IMR-90 (cell line): ENCODE results near the gene CD82. TPM values are rescaled to one million over a fixed set of nuclear protein-coding genes. Genes with fewer than 3 reads are reported as not detected.

ENCODE experiments used
- ATAC-seq: fragments of 200-7000 bp; cut with Tn5 transposase; 2 replicates; pipeline ENCODE4 v1.9.1; 2020; ENCODE audit warnings: low read depth, mild to moderate bottlenecking, moderate library complexity
- BruUV-seq: library from RNA; stranded (reverse); fragments of 400-500 nt; replicated peaks from 2 replicates; lab custom pipeline; 2021; lab: Mats Ljungman, UMichigan
- CTCF ChIA-PET: fragments of 300-600 bp; formaldehyde crosslinking; extraction: SDS; loops from one replicate; lab custom pipeline; 2021; ENCODE audit warnings: antibody characterized with exemption; lab: Yijun Ruan, JAX
- POLR2A ChIA-PET: fragments of 300-600 bp; sonication (Branson Sonifier 250); formaldehyde crosslinking; loops from one replicate; lab custom pipeline; 2022; ENCODE audit warnings: antibody characterized with exemption; ENCODE audit not compliant: unreplicated experiment; lab: Charles Lee
- DNase-seq: peaks from one replicate; pipeline ENCODE4 v3.0.0; 2013
- H2AFZ ChIP-seq: replicated peaks from 2 replicates; pipeline ENCODE3; 2013; ENCODE audit warnings: low read length, mild to moderate bottlenecking; ENCODE audit not compliant: poor library complexity
- H2AK5ac ChIP-seq: 2 replicates; pipeline ENCODE4 v1.6.1; 2013; ENCODE audit warnings: low read depth, low read length, inconsistent platforms
- H2AK9ac ChIP-seq: replicated peaks from 2 replicates; pipeline ENCODE3; 2013; ENCODE audit warnings: mild to moderate bottlenecking, low read depth, low read length, moderate library complexity; ENCODE audit not compliant: poor library complexity
- H2BK120ac ChIP-seq: 2 replicates; pipeline ENCODE4 v1.6.1; 2013; ENCODE audit warnings: low read depth, low read length, inconsistent platforms
- H2BK15ac ChIP-seq: 3 replicates; pipeline ENCODE4 v1.6.1; 2013; ENCODE audit warnings: low read depth, low read length, inconsistent platforms
- H2BK20ac ChIP-seq: 2 replicates; pipeline ENCODE4 v1.6.1; 2013; ENCODE audit warnings: low read depth, mild to moderate bottlenecking, inconsistent platforms, low read length, moderate library complexity
- H2BK5ac ChIP-seq: 2 replicates; pipeline ENCODE4 v1.6.1; 2013; ENCODE audit warnings: mild to moderate bottlenecking, low read depth, low read length, inconsistent platforms; ENCODE audit not compliant: poor library complexity, severe bottlenecking
- H3K14ac ChIP-seq: replicated peaks from 2 replicates; pipeline ENCODE4 v1.6.1; 2013; ENCODE audit warnings: low read depth, low read length, inconsistent platforms
- H3K18ac ChIP-seq: 2 replicates; pipeline ENCODE4 v1.6.1; 2013; ENCODE audit warnings: low read depth, low read length, control low read depth
- H3K23ac ChIP-seq: 2 replicates; pipeline ENCODE4 v1.6.1; 2013; ENCODE audit warnings: low read depth, low read length, inconsistent platforms
- H3K27ac ChIP-seq: 2 replicates; pipeline ENCODE4 v1.5.1; 2013; ENCODE audit warnings: mild to moderate bottlenecking, control low read depth, low read length; ENCODE audit not compliant: insufficient read depth
- H3K27me3 ChIP-seq: 2 replicates; pipeline ENCODE4 v1.6.1; 2013; ENCODE audit warnings: low read length; ENCODE audit not compliant: control insufficient read depth, insufficient read depth
- H3K36me3 ChIP-seq: 2 replicates; pipeline ENCODE4 v1.6.1; 2013; ENCODE audit warnings: low read length, mixed read lengths; ENCODE audit not compliant: control insufficient read depth, insufficient read depth
- H3K4ac ChIP-seq: 2 replicates; pipeline ENCODE4 v1.6.1; 2013; ENCODE audit warnings: low read depth, low read length, inconsistent platforms
- H3K4me1 ChIP-seq: 2 replicates; pipeline ENCODE4 v1.6.1; 2013; ENCODE audit warnings: low read length, mixed read lengths; ENCODE audit not compliant: control insufficient read depth, insufficient read depth
- H3K4me2 ChIP-seq: 2 replicates; pipeline ENCODE4 v1.6.1; 2013; ENCODE audit warnings: low read depth, mild to moderate bottlenecking, control low read depth, low read length, moderate library complexity
- H3K4me3 ChIP-seq: 2 replicates; pipeline ENCODE4 v1.5.1; 2013; ENCODE audit warnings: low read depth, mild to moderate bottlenecking, control low read depth, low read length, moderate library complexity; ENCODE audit not compliant: insufficient read depth
- H3K56ac ChIP-seq: 2 replicates; pipeline ENCODE4 v1.6.1; 2013; ENCODE audit warnings: low read length, inconsistent platforms; ENCODE audit not compliant: insufficient read depth; ENCODE audit errors: extremely low read depth
- H3K79me1 ChIP-seq, 2 experiments: 2 replicates each; pipeline ENCODE4 v1.6.1; 2013; ENCODE audit warnings: low read length in 2 of 2, inconsistent platforms in 1 of 2, low read depth in 1 of 2
- H3K9ac ChIP-seq: 2 replicates; pipeline ENCODE4 v1.6.1; 2013; ENCODE audit warnings: low read depth, low read length, control low read depth
- H3K9me1 ChIP-seq: 2 replicates; pipeline ENCODE4 v1.6.1; 2013; ENCODE audit warnings: low read length, inconsistent platforms; ENCODE audit not compliant: insufficient read depth
- H3K9me3 ChIP-seq: 2 replicates; pipeline ENCODE4 v1.6.1; 2013; ENCODE audit warnings: low read length; ENCODE audit not compliant: control insufficient read depth, insufficient read depth
- H4K20me1 ChIP-seq: 2 replicates; pipeline ENCODE4 v1.6.1; 2013; ENCODE audit warnings: low read length, inconsistent platforms; ENCODE audit not compliant: insufficient read depth
- H4K5ac ChIP-seq: 2 replicates; pipeline ENCODE4 v1.6.1; 2013; ENCODE audit warnings: mild to moderate bottlenecking, low read depth, low read length, control low read depth
- H4K8ac ChIP-seq, 2 experiments: 2 replicates each; pipeline ENCODE4 v1.6.1; 2013; ENCODE audit warnings: low read depth in 2 of 2, low read length in 2 of 2, control low read depth in 1 of 2, inconsistent platforms in 1 of 2
- H4K91ac ChIP-seq: 2 replicates; pipeline ENCODE4 v1.6.1; 2013; ENCODE audit warnings: low read depth, low read length, inconsistent platforms; ENCODE audit not compliant: insufficient read depth
- BHLHE40 ChIP-seq: fragments of 150-350 bp; IDR thresholded peaks from 2 replicates; pipeline ENCODE4 v1.6.1; 2016; ENCODE audit warnings: mild to moderate bottlenecking, low read depth, low read length
- CEBPB ChIP-seq: IDR thresholded peaks from 2 replicates; pipeline ENCODE4 v1.6.1; 2012; ENCODE audit warnings: low read depth, low read length, improper control_type of control experiment
- POLR2A ChIP-seq: IDR thresholded peaks from 2 replicates; pipeline ENCODE4 v1.6.1; 2012; ENCODE audit warnings: mild to moderate bottlenecking, low read depth, low read length
- RCOR1 ChIP-seq: IDR thresholded peaks from 2 replicates; pipeline ENCODE4 v1.6.1; 2012; ENCODE audit warnings: mild to moderate bottlenecking, low read length, improper control_type of control experiment; ENCODE audit not compliant: insufficient replicate concordance
- SMC3 ChIP-seq: fragments of 150-350 bp; IDR thresholded peaks from 2 replicates; pipeline ENCODE4 v1.6.1; 2016; ENCODE audit warnings: low read depth, mild to moderate bottlenecking, antibody characterized with exemption, low read length, moderate library complexity
- WGBS, 2 experiments: methylation state at CpG; one replicate each; pipeline versions ENCODE4 v1.1.5 to v1.1.7; 2013; ENCODE audit warnings: missing lambda C conversion rate in 2 of 2; ENCODE audit not compliant: insufficient read length in 1 of 2; ENCODE audit errors: extremely low coverage in 2 of 2; 5-methylcytosine and 5-hydroxymethylcytosine counted together
- dilution Hi-C: fragments of 300-500 bp; cut with HindIII; formaldehyde crosslinking; loops from one replicate; pipeline ENCODE4 v1.14.3; 2018; ENCODE audit warnings: low sequenced_read_pairs; ENCODE audit not compliant: unreplicated experiment
- in situ Hi-C: fragments of 300-500 bp; cut with MboI; formaldehyde crosslinking; loops from 3 replicates; pipeline ENCODE4 v1.14.3; 2019; ENCODE audit warnings: low sequenced_read_pairs, inconsistent platforms, mixed read lengths
- intact Hi-C: fragments of 100-400 bp; cut with micrococcal nuclease; formaldehyde crosslinking; loops from 2 replicates; pipeline ENCODE4 v1.10.0; 2022
- polyA plus RNA-seq, 3 experiments: library from polyadenylated mRNA; depleted of rRNA; stranded (reverse); fragments of >200 nt; gene quantifications; 2 replicates each; pipeline ENCODE4 v1.2.3, GENCODE V29; 2012; ENCODE audit warnings: low replicate concordance in 1 of 3
- total RNA-seq: library from RNA; depleted of rRNA; stranded (reverse); fragments of >200 nt; gene quantifications from 2 replicates; pipeline ENCODE4 v1.2.3, GENCODE V29; 2012
- TF ChIP-seq, protein P1 (sequence below): fragments of 150-350 bp; IDR thresholded peaks from 2 replicates; pipeline ENCODE4 v1.6.1; 2016; ENCODE audit warnings: low read depth, mild to moderate bottlenecking, low read length, moderate library complexity, borderline replicate concordance
- TF ChIP-seq, protein P2 (sequence below): fragments of 150-350 bp; IDR thresholded peaks from 2 replicates; pipeline ENCODE4 v1.6.1; 2017; ENCODE audit warnings: mild to moderate bottlenecking, antibody characterized with exemption, low read length, low read depth

Gene CD82
- total and polyA plus RNA-seq, 2 of the 4 experiments (the other 2 are of a cell fraction): 32.8 to 49.4 TPM

DNA sequence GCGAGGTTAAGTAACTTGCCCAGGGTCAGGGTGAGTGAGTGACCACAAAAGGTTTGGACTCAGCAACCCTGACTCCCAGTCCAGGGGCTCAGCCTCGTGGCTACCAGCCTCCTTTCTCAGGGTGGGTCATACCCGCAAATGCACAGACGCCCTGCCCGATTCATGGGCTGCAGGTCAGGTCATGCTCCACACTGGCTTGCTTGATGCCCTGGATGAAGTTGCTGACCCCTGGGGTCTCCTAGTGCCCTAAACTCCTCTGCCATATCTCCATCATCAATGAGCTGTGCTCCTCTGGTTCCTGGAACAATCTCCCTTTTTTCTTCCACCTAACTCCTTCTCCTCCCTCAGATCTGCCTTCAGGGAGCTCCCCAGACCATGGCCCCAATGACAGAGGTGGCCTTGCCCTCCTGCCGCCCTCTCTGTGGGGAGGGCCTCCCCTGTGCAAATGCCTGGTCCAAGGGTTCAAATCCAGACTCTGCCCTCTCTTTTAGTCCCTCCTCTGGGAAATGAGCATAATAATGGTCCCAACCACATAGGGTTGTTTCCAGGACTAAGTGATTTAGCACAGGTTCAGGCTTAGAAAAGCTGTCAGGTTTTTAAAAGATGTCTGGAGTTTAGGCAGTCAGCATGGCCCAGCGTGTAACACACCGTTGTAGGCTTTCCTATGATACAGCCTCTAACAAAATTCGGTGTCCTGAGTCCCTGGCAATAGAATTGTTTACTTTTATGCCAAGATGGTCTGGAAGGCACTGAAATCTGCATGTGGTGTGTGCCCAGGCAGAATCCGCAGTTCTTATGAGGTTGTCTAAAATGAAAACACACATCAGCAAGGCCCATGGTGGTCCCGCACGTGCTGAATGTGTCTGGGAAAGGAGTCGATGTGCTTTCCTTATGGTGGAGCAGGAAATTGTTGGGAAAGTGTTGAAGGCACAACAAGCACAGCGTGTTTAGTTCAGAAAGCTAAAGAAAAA is 63.6 kb downstream of the CD82 start:
- H3K9ac ChIP-seq: no peak overlapping the region
- no peak overlapping the region for H3K18ac ChIP-seq
- H4K5ac ChIP-seq: no peak overlapping the region
- H2BK120ac ChIP-seq: no peak overlapping the region
- intact Hi-C loops (loop anchor here (2.0 kb wide), 1 partner anchor 266 kb away; no protein-coding TSS in a partner anchor), dilution Hi-C loops (no loop called here), in situ Hi-C loops (loop anchor here (5.0 kb wide), 1 partner anchor 83 kb away; no protein-coding TSS in a partner anchor)
- POLR2A ChIA-PET: no interaction called here
- no peak overlapping the region for H3K4ac ChIP-seq
- no peak overlapping the region for H2BK20ac ChIP-seq
- H3K79me1 ChIP-seq: no peaks in the 10 kb centered on the region
- no peaks in the 10 kb centered on the region for H3K36me3 ChIP-seq
- ATAC-seq (no peak), DNase-seq (no peak)
- 0 out of 2 replicates have a peak, but pooled peaks cover 2% of the 10 kb centered on the region for H3K9me3 ChIP-seq
- H3K4me2 ChIP-seq: no peak overlapping the region
- H2AK5ac ChIP-seq: no peak overlapping the region
- H2BK15ac ChIP-seq: no peak overlapping the region
- no peaks in the 10 kb centered on the region for H3K9me1 ChIP-seq
- H3K14ac ChIP-seq: no peak overlapping the region
- H4K8ac ChIP-seq: no peak overlapping the region
- no peak overlapping the region for H2BK5ac ChIP-seq
- CTCF ChIA-PET: no interaction called here
- no peak overlapping the region for H3K4me3 ChIP-seq
- no peak overlapping the region for H2AK9ac ChIP-seq
- no peak for TF ChIP-seq POLR2A
- TF ChIP-seq, protein P1, sequence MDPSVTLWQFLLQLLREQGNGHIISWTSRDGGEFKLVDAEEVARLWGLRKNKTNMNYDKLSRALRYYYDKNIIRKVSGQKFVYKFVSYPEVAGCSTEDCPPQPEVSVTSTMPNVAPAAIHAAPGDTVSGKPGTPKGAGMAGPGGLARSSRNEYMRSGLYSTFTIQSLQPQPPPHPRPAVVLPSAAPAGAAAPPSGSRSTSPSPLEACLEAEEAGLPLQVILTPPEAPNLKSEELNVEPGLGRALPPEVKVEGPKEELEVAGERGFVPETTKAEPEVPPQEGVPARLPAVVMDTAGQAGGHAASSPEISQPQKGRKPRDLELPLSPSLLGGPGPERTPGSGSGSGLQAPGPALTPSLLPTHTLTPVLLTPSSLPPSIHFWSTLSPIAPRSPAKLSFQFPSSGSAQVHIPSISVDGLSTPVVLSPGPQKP: no peak
- no peak for TF ChIP-seq CEBPB
- TF ChIP-seq RCOR1: no peak
- TF ChIP-seq SMC3: no peak
- no peak for TF ChIP-seq BHLHE40
- TF ChIP-seq, protein P2, sequence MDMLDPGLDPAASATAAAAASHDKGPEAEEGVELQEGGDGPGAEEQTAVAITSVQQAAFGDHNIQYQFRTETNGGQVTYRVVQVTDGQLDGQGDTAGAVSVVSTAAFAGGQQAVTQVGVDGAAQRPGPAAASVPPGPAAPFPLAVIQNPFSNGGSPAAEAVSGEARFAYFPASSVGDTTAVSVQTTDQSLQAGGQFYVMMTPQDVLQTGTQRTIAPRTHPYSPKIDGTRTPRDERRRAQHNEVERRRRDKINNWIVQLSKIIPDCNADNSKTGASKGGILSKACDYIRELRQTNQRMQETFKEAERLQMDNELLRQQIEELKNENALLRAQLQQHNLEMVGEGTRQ: no peak
- H4K91ac ChIP-seq: no peak overlapping the region
- no TSS peak for BruUV-seq
- 75% methylated on average over 9 of the region's 14 CpGs; no CpG with 5 or more reads in 1 of the 2 experiments for WGBS, 2 experiments
- no peak overlapping the region for H3K56ac ChIP-seq
- no peaks in the 10 kb centered on the region for H4K20me1 ChIP-seq
- peaks cover 5% of the 10 kb centered on the region; the same call in 1 of the 2 replicates for H3K4me1 ChIP-seq
- H3K27ac ChIP-seq: no peak overlapping the region
- no peak overlapping the region for H2AFZ ChIP-seq
- H3K23ac ChIP-seq: no peak overlapping the region
- peaks cover 10% of the 10 kb centered on the region for H3K27me3 ChIP-seq
